DMS53 treated with DMSO at 0.1 percent for 48 hours (cell line): Measurements from ENCODE around the gene MADD.
"Not testable (repeated sequence)": the region's sequence is repeated elsewhere in the genome, so short reads cannot be mapped to it uniquely, and the experiment has no call there.

ENCODE experiments used
- DNase-seq: peaks from one replicate; lab custom pipeline; 2025; ENCODE audit not compliant: unreplicated experiment; lab: John Stamatoyannopoulos, UW

MADD gene

GRCh38 chr11:47317064-47317828 lies 47.3 kb downstream of the MADD start:
- no peak for DNase-seq

DNA sequence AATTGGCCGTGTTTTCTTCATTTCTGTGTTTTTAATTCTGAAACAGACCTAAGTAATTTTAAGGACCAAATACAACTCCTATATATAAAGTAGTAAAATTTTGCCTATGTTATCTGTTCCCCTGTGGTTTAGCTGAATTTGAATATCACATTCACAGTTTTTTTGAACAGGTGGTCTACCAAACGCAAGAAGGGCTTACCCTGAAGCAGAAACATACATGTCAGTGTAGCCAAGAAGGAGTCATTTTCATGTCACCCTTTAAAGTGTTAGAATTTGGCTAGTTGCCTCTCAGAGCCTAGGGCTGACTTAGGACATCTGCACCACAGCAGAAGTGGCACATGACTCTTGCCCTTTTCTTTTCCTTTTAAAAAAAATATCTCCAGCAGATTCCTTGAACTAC lies 48.2 kb downstream of the MADD start:
- no peak for DNase-seq

DNA sequence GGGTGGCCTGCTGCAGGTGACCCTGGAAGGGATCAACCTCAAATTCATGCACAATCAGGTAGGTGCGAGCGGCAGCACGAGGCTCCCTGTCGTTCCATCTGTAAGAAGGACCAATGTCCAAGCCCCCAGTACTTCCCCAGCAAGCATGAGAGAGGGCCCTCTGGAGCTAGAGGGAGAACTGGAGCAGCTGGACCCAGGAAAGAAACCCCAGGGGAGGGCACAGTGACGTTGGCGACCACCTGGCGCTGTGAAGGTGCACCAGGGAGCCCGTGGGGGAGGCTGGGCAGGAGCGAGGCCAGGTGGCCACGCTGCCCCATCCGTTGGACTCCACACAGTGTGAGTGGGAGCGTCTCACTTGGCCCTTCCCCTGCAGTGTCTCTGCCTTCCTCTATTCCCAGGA lies 54.6 kb downstream of the MADD start:
- no peak for DNase-seq

- DNase-seq = no peak
These were observed 55.5 kb downstream of the MADD start for GRCh38 chr11:47325271-47326041.

GRCh38 chr11:47326198-47326597 lies 56.3 kb downstream of the MADD start:
- no peak for DNase-seq

DNA sequence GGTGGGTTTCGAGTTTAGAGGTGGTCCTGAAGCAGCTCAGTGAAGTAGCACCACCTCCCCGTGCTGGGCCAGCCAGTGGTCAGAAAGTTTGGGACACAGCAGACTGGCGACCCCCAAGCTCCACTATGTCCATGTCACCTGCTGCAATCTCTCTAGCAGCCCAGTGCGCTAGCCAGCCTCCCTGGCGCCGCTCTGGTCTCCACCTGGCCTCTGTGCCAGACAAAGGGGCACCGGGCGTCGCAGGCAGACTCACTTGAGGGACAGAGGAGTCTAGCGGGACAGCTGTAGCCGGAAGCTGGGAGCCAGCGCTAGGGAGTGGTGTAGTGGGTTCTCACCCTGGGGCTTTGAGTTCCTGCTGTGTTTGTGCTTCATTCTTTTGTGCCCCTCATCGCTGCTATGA lies 57.1 kb downstream of the MADD start:
- no peak for DNase-seq

DNA sequence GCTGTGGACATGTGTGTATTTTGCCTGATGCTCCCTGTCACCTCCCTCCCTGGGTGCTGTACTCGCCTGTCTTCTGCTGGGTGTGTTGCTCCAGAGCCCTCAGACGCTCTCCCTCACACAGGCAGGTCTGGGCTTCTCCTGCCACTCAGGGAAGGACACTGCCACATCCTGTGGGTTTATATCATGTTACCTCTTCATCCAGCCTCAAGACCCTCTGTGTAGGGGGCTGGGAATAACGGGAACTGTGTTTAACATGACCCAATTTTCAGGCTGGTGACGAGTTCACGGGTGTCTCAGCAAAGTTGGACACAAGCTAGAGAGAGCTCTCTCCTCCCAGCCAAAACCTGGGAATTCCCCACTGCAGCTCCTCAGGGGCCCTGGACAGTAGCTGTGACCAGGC lies 58.0 kb downstream of the MADD start:
- no peak for DNase-seq

DNA sequence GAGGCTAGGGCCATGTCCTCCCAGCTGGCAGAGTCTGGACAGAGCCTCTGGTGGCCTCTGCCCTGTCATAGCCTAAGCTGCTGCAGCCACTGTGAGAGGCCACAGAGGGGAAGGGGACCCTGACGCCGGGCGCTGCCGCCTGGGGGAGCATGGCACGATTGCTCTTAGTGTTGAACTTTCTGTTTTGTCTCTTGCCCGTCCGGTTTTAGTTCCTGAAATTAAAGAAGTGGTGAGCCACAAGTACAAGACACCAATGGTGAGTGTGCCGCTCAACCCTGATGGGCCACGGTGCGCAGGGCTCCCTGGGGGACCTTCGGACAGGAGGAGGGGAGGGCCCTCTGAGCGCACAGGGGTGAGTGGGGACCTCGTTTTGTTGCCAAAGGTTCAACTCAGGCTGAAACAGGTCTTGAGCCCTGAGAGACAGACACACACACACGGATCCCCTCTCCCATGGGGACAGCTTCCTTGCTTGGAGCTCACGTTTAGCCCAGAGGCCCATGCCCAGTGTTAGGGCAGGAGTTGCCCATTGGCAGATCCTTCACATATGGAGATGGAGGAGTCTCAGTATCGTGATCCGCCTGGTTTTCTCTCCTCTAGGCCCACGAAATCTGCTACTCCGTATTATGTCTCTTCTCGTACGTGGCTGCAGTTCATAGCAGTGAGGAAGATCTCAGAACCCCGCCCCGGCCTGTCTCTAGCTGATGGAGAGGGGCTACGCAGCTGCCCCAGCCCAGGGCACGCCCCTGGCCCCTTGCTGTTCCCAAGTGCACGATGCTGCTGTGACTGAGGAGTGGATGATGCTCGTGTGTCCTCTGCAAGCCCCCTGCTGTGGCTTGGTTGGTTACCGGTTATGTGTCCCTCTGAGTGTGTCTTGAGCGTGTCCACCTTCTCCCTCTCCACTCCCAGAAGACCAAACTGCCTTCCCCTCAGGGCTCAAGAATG lies 58.8 kb downstream of the MADD start:
- no peak for DNase-seq

- no peak for DNase-seq
These were observed 59.6 kb downstream of the MADD start for GRCh38 chr11:47329431-47329986.

DNA sequence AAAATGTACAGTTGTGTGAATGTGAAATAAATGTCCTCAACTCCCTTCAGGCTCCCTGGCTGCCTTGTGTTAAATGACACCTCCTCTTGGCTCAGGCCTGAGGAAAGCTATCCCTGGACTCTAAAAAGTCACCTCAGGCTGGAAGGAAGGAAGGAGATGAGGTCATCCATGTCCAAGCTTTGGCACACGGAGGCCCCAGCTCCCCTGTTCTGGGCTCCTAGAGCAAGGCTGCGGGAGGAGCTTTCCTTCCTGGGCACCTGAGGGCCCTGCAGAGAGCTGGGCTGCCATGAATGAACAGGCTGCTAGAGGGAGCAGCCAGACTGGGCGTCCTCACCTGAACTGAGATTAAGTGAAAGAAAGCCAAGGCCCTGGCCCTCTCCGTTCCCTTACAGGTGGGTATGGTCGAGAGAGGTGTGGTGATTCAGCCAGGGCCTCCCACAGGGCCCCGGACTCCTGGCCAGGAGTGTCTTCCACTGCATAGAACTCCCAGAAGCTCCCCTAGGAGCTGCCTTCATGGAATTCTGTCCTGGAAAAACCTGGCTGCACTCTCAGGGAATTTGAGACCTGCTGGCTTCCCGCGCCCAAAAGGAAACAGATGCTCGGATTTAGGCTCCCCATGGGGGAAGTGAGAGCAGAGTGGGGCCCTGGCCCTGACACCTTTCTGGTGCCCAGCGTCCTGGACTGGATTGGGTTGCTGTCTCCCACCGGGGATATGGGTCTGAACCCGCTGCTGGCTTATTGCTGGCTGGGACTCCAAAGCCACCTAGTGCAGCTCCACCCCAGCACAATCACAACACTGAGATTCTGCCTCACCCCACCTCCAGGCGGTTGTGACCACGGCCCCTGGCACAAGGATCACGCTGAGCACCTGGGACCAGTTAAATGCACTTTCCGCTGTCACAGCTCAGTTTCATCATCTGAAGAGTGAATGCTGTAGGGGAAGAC lies 60.3 kb downstream of the MADD start:
- DNase-seq = no peak

DNA sequence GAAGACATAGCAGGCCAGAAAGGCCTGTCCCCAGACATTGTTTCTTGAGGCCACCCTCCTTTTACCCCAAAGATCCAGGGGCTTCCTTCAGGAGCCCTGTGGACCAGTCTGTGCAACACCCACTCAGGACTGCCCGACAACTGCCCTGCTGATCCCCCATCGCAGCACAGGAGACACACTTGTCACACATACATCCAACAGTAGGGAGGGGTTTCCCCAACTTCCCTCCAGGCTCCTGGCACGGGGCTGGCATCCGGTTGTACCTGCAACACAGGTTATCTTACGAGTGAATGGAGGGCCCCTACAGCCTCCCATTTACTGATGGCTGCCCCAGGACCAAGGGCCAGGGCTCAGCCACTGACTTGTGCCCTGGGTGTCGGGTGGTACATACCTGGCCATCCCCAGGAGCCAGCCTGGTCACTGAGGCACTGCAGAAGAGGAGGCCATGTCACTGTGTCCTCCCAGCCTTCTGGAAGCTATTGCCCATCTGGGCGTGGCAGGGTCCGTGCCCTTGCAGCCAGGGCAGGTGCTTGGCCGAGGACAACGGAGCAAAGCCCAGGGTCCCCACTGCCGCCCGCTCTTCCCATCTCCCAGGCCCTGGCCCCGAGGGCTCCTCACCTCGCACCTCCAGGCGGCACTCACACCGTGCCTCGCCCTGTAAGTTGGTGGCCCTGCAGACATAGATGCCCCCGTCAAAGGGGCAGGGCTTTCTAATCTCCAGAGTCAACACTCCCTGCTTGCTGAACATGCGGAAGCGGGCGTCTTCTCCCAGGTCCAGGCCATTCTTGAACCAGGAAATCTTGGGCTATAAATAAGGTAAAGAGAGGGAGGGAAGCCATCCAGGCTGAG lies 61.7 kb downstream of the MADD start:
- DNase-seq = no peak

- DNase-seq = no peak
These were observed 62.4 kb downstream of the MADD start for GRCh38 chr11:47332303-47332711.

DNA sequence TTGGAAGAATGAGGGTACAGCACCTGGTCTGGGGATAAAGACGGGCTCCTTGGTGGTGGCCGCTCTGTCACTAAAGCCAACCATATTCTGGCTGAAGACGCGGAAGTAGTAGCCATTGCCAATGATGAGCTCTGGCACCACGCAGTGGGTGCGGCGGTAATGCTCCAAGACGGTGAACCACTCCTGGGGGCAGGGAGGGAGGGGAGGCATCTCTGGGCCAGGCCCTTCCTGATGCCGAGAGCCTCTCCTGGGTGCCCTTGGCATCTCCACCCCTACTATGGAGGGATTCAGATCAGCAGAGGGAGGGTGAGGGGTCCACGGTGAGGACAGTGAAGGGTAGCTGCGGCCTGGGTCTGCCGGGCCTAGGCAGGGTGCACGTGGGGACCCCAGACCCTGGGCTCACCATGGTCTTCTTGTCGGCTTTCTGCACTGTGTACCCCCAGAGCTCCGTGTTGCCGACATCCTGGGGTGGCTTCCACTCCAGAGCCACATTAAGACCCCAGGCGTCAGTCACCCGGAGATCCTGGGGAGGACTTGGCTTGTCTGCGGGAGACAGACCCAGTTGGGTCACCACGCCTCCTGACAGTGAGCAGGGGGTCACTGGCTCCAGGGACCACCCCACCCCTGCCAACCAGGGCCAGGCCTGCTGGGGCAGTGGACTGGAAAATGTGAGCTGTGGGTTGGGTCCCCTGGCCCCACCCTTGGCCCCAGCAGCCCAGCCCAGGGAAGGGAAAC lies 63.0 kb downstream of the MADD start:
- DNase-seq = no peak

- DNase-seq = no peak
These were observed 63.6 kb downstream of the MADD start for GRCh38 chr11:47333526-47333845.

DNA sequence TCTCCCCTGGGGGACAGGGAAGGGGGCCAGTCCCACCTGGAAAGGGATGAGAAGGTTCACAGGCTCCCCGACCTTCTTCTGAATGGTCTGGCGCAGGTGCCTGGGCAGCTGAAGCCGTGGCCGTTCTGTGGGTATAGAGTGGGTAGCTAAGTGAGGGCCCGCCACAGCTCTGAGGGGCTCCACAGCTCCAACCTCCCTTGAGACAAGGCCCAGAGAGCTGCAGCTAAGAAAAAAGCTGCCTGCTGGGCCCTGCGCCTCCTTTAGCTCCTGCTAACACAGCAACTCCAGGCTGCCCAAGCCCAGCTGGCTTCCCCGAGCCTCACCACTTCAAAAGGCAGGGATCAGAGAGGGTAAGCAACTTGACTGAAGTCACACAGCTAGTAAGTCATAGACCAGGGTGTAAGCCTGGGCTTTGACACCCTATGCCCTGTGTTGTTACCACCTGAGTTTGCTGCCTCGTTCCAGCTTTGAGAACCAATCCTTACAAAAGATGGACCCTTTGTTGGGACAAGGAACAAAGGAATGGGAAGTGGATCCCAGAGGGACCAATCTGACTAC lies 64.0 kb downstream of the MADD start:
- DNase-seq = no peak

GRCh38 chr11:47334699-47335411 lies 64.9 kb downstream of the MADD start:
- DNase-seq = not testable (repeated sequence)

DNA sequence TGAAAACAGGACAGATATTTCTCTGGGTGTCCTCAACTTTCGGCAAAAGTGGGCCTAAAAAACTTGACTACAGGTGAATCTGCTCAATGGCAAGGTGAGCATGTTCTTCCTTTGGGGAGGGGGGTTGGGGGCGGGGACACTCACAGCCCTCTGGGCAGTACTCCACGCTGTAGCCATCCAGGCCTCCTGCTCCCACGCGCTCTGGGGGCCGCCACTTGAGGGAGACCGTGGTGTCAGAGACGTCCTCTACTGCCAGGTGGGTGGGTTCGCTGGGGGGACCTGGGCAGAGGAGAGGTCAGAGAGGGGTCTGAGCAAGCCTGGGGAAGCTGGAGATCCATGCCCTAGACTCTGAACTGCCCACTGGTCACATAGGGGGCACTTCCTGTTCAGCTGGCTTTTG lies 65.8 kb downstream of the MADD start:
- DNase-seq = no peak

GRCh38 chr11:47336595-47336994 lies 66.7 kb downstream of the MADD start:
- no peak for DNase-seq
